Endothelial cell of umbilical vein (primary cell): ENCODE measurements around the gene CCDC6.

Experiments
- EZH2 ChIP-seq: IDR thresholded peaks from 2 replicates; pipeline ENCODE4 v1.6.1; 2012; ENCODE audit warnings: borderline replicate concordance, low read depth, mild to moderate bottlenecking, moderate library complexity, low read length, inconsistent platforms; ENCODE audit not compliant: severe bottlenecking
- JUN ChIP-seq: IDR thresholded peaks from 2 replicates; pipeline ENCODE4 v1.6.1; 2011; ENCODE audit warnings: borderline replicate concordance, low read depth; ENCODE audit not compliant: insufficient read length, insufficient read depth
- MYC ChIP-seq: IDR thresholded peaks from one replicate; pipeline ENCODE4 v1.6.1; 2011; ENCODE audit warnings: mild to moderate bottlenecking, low read depth, low read length
- POLR2AphosphoS5 ChIP-seq: IDR thresholded peaks from 2 replicates; pipeline ENCODE4 v1.6.1; 2012; ENCODE audit warnings: low read depth, mild to moderate bottlenecking, control low read depth, low read length, moderate library complexity; ENCODE audit not compliant: insufficient read depth
- TF ChIP-seq, protein P1 (sequence below): IDR thresholded peaks from 2 replicates; pipeline ENCODE4 v1.6.1; 2011; ENCODE audit not compliant: insufficient read depth, insufficient read length
- TF ChIP-seq, protein P2 (sequence below), 2 donors: IDR thresholded peaks; 1 replicate in 1 of 2; 2 replicates in 1 of 2; pipeline ENCODE4 v1.5.1; 2011; ENCODE audit warnings: low read length in 2 of 2, mild to moderate bottlenecking in 2 of 2, moderate library complexity in 2 of 2, control low read depth in 1 of 2, inconsistent platforms in 1 of 2, low read depth in 1 of 2; ENCODE audit not compliant: insufficient read depth in 1 of 2; ENCODE audit errors: extremely low read depth in 1 of 2

DNA sequence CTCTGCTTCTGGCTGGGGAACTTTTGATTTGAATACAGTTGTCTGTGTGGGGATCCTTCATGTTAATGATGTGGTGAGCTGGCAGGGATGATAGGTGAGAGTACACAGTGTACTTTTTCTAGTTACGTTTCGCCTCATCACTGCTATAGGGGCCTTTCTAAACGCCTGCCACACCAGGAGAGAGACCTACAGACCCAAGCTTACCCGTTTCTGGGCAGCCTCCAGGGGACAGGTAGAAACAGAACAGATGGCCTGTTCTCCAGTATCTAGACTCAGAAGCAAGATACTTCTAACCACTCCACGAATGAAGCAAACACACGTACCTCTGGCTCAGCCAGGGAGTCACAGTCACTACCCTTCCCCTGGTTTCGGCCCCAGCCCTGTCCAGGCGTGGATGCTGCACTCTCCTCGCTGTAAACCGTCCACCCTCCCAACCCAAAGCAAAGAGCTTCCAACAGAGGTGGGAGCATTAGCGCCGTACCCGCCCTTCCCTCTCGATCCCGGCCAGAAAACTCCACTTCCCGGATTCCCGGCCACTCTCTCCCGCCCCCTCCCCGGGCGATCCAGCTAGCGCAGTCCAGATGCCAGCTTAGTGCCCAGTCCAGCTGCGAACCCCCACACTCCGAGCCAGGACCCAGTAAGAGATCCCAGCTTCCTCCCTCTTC, 1.2 kb downstream of the CCDC6 start:
- TF ChIP-seq, protein P1, sequence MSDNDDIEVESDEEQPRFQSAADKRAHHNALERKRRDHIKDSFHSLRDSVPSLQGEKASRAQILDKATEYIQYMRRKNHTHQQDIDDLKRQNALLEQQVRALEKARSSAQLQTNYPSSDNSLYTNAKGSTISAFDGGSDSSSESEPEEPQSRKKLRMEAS: no peak
- TF ChIP-seq EZH2 (no peak), MYC (no peak), POLR2AphosphoS5 (no peak), JUN (no peak)
- TF ChIP-seq, protein P2, sequence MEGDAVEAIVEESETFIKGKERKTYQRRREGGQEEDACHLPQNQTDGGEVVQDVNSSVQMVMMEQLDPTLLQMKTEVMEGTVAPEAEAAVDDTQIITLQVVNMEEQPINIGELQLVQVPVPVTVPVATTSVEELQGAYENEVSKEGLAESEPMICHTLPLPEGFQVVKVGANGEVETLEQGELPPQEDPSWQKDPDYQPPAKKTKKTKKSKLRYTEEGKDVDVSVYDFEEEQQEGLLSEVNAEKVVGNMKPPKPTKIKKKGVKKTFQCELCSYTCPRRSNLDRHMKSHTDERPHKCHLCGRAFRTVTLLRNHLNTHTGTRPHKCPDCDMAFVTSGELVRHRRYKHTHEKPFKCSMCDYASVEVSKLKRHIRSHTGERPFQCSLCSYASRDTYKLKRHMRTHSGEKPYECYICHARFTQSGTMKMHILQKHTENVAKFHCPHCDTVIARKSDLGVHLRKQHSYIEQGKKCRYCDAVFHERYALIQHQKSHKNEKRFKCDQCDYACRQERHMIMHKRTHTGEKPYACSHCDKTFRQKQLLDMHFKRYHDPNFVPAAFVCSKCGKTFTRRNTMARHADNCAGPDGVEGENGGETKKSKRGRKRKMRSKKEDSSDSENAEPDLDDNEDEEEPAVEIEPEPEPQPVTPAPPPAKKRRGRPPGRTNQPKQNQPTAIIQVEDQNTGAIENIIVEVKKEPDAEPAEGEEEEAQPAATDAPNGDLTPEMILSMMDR (IDR thresholded peaks at IDR 0.05; ENCODE audit: extremely low read depth in 1 of 2, insufficient read depth in 1 of 2, low read depth in 1 of 2, low read length in 2 of 2): no peak
